Measurements from ENCODE around the gene DES.

GRCh38 chr2:219408631-219409030 is 9.5 kb upstream of the DES start:
- TF ChIP-seq TCF12 (IDR thresholded peaks at IDR 0.05; ENCODE audit: low read depth) (no peak), EGR1 (IDR thresholded peaks at IDR 0.05) (no peak), MAX (IDR thresholded peaks at IDR 0.05) (no peak), FOXM1 (IDR thresholded peaks at IDR 0.05; ENCODE audit: borderline replicate concordance, low read depth) (no peak), EP300 (IDR thresholded peaks at IDR 0.05; ENCODE audit: borderline replicate concordance) (no peak), YY1 (IDR thresholded peaks at IDR 0.05; ENCODE audit: low read depth) (no peak), NFIC (IDR thresholded peaks at IDR 0.05) (no peak), TAF1 (IDR thresholded peaks at IDR 0.05; ENCODE audit: low read depth) (no peak)
- TF ChIP-seq, protein P1, sequence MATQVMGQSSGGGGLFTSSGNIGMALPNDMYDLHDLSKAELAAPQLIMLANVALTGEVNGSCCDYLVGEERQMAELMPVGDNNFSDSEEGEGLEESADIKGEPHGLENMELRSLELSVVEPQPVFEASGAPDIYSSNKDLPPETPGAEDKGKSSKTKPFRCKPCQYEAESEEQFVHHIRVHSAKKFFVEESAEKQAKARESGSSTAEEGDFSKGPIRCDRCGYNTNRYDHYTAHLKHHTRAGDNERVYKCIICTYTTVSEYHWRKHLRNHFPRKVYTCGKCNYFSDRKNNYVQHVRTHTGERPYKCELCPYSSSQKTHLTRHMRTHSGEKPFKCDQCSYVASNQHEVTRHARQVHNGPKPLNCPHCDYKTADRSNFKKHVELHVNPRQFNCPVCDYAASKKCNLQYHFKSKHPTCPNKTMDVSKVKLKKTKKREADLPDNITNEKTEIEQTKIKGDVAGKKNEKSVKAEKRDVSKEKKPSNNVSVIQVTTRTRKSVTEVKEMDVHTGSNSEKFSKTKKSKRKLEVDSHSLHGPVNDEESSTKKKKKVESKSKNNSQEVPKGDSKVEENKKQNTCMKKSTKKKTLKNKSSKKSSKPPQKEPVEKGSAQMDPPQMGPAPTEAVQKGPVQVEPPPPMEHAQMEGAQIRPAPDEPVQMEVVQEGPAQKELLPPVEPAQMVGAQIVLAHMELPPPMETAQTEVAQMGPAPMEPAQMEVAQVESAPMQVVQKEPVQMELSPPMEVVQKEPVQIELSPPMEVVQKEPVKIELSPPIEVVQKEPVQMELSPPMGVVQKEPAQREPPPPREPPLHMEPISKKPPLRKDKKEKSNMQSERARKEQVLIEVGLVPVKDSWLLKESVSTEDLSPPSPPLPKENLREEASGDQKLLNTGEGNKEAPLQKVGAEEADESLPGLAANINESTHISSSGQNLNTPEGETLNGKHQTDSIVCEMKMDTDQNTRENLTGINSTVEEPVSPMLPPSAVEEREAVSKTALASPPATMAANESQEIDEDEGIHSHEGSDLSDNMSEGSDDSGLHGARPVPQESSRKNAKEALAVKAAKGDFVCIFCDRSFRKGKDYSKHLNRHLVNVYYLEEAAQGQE (IDR thresholded peaks at IDR 0.05; ENCODE audit: low read depth) = no peak
